NOMO-1 (cell line): Measurements from ENCODE around the gene PRLH.

ENCODE experiments used
- DNase-seq, 2 experiments: peaks; one replicate each; lab custom pipeline; 2025; ENCODE audit not compliant: unreplicated experiment in 2 of 2; lab: John Stamatoyannopoulos, UW

PRLH gene

DNA sequence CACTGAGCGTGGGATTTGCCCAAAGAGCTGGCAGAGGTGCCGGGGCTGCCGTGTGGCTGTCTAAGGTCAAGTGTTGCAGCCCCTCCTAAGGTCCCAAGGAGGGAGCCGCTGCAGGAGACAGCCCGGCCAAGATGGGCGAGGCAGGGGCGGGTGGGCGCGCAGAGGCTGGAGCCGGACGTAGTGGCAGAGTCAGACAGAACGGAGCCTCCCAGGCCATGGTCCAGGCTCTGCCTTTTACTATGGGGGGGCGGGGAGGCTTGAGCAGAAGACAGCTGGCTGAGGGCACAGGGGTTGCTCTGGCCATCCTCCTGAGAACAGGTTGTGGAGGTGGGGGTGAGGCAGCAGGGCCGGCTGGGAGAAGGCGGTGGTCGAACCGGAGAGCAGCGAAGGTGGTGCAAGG is 27.5 kb upstream of the PRLH start:
- no peak for DNase-seq

DNA sequence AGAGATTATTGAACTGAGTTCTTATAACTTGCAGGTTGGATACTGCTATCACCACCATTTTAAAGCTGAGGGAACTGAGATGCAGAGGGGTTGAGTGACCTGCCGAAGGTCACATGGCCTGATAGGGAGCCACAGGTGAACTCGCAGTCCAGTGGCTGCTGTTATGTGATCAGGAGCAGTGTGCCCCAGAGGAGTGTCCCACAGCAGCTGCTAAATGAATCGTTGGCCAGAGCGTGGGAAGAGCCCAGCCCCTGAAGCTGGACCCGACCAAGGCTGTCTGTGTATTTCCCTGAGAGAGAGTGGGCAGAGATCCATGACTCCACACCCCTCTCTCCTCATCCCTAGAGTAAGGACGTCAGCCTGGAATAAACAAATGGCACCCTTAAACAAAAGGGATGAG is 26.7 kb upstream of the PRLH start:
- DNase-seq = no peak

DNA sequence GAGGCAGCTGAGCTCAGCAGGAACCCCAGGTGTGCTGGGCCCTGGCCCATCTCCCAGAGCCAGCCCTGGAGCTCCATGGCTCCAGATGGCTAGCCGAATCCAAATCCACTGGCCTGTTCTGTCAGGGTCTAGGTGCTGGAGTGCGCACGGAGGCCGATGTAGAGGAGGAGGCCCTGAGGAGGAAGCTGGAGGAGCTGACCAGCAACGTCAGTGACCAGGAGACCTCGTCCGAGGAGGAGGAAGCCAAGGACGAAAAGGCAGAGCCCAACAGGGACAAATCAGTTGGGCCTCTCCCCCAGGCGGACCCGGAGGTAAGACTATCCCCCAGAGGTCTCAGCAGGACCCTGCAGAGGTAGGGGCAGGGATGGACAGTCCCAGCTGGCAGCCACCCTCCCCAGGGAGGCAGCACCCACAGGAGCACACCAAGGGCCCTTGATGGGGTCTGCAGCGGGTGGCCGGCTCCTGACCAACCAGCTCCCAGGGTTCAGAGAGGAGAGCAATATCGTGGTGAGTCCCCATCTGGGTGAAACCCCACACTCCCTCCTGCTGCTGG is 26.1 kb upstream of the PRLH start:
- no peak for DNase-seq

- no peak for DNase-seq
Measured at GRCh38 chr2:237540823-237541222, 25.6 kb upstream of the PRLH start.

GRCh38 chr2:237541243-237541642 is 25.1 kb upstream of the PRLH start:
- DNase-seq = no peak

DNA sequence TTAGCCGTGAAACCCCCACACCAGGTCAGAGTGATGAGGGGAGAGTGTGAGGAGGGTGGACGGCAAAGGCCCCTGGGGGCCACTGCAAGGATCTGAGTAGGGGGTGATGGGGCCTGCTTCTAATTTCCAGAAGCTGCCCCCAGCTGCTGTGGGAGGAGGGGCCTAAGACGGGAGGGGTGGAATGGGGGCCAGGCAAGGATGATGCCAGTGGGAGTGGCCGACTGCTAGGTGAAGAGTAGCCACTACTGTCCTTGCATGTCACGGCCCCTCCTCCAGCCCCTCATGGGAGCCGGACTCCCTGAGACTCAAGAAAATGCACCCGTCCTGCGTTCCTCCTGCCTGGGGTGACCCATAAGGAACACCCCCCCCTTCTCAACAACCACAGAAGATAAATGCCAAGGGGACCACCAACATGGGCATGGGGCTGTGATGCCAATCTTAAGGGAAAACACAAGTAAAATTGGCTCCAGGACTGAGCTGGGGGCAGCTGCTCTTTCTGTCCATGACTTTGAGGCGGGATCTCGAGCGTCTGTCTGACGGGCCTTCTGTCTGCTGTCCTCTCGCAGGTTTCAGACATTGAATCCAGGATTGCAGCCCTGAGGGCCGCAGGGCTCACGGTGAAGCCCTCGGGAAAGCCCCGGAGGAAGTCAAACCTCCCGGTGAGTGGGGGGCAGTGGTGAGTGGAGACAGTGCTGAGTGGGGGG is 24.2 kb upstream of the PRLH start:
- DNase-seq = no peak

DNA sequence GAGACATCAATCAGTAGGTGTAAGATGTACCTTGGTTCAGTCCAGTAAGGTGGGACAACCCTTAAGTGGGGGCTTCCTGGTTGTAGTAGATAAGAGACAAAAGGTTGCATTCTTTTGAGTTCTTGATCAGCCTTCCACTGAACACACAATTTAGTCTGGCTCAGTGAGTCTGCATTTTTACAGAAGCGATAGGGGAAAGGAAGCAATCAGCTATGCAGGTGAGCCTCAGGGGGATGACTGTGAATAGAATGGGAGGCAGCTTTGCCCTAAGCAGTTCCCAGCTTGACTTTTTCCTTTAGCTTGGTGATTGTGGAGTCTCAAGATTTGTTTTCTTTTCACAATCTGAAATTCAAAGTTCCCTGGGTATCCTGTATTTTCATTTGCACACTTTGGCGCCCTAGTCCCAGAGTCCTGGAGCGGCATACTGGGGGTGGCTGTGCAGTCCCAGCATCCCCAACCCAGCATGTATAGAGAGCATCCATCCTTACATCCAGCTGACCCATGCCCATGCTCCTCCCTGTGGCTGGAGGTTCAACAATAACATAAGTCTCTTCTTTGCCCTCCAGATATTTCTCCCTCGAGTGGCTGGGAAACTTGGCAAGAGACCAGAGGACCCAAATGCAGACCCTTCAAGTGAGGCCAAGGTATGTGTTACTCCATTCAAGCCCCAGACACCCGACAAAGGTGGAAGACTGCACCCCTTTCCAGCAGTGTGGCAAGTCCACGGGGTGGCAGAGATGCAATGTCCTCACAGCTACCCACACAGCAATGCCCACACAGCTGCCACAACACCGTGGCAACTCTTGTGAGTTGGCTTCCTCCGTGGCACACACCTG is 20.1 kb upstream of the PRLH start:
- DNase-seq = no peak

DNA sequence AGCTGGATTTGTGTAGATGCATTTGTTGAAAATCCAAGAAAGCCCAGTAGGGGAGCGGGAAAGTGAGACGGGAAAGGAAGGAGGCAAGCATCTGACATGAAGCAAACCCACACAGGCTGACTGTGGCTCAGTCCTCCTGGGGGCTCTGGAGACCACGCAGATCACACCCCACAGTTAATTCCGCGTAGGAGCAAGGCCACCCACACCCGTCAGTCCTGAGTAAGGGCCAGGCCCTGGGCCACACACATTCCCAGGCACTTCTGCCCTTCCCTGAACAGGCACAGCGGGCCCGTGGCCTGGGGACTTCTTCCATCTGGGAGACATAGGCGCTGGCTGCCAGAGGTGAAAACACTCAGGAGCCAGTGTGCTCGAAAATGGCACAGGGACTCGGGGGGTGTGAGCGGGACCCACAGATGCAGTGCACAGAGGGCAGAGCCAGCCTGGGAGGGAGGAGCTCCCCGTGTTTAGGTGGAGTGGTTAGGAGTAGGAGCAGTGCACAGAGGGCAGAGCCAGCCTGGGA is 19.4 kb upstream of the PRLH start:
- no peak for DNase-seq

DNA sequence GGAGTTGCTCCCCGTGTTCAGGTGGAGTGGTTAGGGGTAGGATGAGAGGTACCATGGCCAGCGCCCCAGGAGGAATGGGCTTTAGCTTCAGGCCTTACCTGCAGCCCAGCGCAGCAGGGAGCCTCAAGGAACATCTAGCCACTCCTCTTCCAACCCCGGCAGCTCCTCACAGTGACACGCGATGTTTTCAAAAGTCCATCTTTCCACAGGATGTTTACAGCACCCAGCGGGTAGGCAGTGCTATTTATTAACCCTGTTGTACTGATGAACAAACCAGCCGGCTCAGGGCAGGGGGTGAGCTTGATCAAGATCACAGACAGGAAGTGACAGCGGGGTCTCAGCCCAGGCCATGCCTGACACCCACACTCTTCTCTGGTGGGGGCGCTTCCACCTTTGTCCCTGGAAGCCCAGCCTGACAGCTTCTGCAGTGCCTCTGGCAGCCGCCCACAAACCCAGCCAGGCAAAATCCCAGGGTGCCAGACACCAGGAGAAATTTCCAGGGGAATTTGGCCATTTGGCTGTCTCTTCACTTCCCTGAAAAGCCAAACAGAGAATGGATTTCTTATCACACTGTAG is 18.4 kb upstream of the PRLH start:
- no peak for DNase-seq

DNA sequence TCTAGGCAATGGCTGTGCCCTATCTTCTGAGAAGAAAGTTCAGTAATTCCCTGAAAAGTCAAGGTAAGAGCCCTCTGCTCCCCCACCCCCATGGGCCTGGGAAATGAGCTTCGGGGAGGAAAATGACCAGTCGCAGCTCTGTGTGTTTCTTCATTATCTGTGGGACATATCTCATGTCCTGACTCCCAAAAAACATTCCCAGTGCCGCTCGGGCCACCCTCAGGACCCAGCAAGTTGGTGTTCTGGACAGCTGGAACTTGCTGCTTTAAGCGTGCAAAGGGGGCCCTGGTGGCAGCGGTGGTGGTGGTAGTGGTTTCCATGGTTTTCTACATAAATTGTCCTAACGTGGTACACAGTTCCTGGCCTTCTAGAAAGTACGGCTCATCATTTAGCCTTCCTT is 17.2 kb upstream of the PRLH start:
- no peak for DNase-seq

DNA sequence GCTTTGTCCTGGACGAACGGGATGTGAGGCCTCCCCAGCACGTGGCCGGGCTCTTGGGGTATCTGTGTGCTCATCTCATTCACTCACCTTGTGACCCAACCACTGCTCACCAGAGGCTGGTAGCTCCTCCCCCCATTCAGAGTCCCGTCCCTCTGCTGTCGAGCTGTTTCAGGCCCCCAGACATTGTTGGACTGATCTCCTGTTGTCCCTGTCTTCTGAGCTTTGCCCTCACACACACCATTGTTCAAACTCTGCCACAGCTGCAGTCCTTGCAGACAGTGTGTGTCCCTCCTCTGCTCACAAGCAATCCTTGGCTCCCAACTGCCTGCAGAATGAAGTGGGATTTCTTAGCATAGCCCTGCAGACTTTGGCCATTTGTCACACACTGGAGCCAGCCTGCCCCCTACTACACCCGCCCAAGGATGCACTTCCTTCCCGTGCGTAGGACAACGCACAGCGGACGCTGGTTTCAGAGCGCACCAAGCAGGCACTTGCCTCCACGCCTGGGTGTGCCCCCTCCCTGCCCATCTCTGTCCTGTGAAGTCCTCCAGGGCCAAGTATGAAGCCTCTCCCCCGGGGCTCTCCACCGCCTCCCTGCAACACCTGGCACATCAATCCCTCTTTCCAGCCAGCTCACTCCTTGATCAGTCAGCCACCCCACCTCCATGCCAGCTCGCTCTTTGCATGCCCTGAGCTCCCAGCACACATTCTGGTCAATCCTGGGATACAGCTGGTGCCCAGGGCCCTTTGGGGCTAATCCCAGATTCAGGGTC is 16.5 kb upstream of the PRLH start:
- DNase-seq = no peak

DNA sequence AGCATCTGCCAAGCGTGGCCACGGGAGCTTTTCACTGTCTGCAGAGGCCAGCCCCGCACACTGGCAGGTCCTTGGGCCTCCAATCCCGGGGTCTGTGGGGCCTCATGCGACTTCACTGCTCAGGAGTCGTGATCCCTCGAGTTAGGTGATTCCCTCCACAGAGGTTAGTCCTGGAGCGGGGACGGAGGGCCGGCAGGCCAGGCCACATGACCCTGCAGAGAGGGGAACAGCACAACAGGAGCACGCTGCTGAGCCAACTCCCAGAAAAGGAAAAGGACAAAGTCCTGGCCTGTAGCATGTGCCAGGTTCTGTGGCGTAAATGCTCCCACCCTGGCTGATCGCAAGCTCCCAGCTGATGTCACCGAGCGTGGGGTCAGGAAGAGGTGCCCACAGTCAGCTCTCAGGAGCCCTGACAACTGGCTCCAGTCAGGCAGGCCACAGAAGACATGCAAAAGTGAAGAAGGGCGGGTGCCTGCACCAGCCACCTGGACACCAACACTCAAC is 15.3 kb upstream of the PRLH start:
- no peak for DNase-seq

DNA sequence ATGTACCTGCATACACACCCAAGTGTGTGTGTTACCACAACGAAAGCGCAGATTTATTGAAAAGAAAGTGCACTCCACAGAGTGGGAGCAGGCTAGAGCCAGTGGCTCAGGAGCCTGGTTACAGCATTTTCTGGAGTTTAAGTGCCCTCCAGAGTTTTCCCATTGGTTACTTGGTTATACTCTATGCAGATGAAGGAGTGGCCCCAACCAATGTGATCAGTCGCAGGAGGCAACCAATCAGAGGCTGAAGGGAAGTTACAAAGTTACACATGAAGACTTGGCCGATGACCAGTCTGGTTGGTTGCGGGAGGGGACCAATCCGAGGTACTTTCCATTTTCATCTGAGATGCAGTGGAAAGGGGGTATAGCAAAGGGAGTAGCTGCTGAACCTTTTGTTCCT is 13.5 kb upstream of the PRLH start:
- no peak for DNase-seq

DNA sequence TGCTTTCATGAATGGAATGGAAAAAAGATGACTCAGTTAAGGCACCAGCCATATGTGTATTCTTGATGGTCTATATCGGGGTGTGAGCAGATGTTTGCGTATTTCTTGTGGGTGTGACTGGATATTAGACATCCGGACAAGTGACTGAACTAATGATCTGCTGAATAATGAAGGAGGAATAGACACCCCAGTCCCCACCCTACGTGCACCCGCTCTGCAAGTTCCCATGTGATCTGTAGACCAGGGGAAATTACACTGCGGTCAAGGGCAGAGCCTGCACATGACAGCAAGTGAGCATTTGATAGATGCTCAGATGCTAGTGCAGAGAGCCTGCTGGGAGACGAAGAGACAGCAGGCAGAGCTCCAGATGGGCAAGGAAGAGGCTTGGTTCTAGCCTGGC is 12.4 kb upstream of the PRLH start:
- no peak for DNase-seq

DNA sequence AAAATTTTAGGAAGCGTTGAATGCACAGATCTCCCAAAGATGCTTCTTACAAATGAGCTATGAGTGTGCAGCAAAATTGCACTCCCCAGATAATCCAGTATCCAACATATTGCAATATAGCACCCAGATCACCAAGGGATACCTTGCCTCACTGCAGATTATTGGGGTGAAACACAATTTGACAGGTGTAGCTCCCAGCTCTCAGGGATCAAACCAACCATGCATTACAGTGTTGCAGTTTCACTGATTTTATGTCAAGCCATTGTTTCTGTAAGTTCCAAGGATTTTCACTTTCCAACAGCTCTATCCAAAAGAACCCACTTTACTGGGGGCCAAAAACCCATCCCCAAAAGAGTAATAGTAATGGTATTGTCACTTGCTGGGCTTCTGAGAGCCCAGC is 10.8 kb upstream of the PRLH start:
- DNase-seq = no peak

DNA sequence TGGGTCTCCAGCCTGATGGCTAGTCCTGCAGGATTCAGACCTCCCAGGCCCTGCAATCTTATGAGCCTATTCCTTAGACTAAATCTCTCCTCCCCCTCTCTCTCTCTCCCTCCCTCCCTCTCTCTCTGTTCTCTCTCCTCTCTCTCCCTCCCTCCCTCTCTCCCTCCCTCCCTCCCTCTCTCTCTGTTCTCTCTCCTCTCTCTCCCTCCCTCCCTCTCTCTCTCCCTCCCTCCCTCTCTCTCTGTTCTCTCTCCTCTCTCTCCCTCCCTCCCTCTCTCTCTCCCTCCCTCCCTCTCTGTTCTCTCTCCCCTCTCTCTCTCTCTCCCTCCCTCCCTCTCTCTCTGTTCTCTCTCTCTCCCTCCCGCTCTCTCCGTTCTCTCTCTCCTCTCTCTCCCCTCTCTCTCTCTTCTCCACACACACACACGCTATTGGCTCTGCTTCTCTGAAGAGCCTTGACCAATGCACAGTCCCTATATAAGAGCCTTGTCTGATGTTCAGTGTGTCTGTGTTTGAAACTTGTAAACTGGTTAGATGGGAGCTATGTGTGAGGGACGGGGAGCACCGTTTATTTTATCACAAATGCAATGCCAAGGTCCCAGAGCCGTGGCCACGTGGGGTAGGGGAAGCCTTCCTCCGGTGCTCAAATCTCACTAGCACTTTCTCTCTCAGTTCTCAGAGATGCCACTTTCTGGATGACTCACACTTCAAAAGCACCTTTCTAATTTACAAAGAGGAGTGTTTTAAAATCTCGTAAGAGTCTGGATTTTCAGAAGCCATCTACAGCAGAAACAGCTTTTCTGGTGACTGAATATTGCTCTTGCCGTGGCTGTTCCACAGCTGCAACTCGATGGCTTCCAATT is 9.4 kb upstream of the PRLH start:
- no peak for DNase-seq

DNA sequence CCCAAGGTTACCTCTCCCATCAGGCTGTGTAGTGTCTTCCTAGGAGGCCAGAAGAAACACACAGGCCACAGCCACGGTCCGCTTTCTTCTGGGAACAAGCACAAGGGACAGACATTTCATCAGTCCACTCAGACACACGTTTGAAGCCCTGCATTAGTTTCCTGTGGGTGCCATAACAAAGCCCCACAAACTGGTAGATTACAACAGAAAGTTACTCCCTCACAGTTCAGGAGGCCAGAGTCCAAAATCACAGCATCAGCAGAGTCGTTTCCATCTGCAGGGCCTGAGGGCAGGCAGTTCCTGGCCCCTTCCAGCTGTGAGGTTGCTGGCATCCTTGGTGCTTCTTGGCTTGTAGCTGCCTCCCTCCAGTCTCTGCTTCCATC is 8.8 kb upstream of the PRLH start:
- no peak for DNase-seq

- DNase-seq = no peak
Measured at GRCh38 chr2:237558961-237559641, 7.3 kb upstream of the PRLH start.

- no peak for DNase-seq
Measured at GRCh38 chr2:237561221-237561620, 5.2 kb upstream of the PRLH start.
